Suprapubic skin (tissue), 4 donors: ENCODE data around the gene ADCYAP1. TPM values are rescaled to one million over a fixed set of nuclear protein-coding genes. Genes with fewer than 3 reads are reported as not detected.

Source experiments
- DNase-seq, 2 donors: peaks; one replicate each; pipeline ENCODE4 v3.0.0-alpha.2; 2019; ENCODE audit warnings: low spot score in 2 of 2
- H3K27ac ChIP-seq: fragments of 200-600 bp; sonication (generic); one replicate; pipeline ENCODE4 v1.5.1; 2019
- H3K27me3 ChIP-seq: fragments of 200-600 bp; sonication (generic); one replicate; pipeline ENCODE4 v1.5.1; 2019
- H3K36me3 ChIP-seq: fragments of 200-600 bp; sonication (generic); one replicate; pipeline ENCODE4 v1.5.1; 2019
- H3K4me1 ChIP-seq: fragments of 200-600 bp; sonication (generic); one replicate; pipeline ENCODE4 v1.5.1; 2019
- H3K4me3 ChIP-seq: fragments of 200-600 bp; sonication (generic); one replicate; pipeline ENCODE4 v1.5.1; 2019; ENCODE audit warnings: mild to moderate bottlenecking
- H3K9me3 ChIP-seq: fragments of 200-600 bp; sonication (generic); one replicate; pipeline ENCODE4 v1.5.1; 2019
- EP300 ChIP-seq: sonication (generic); formaldehyde crosslinking; IDR thresholded peaks from one replicate; pipeline ENCODE4 v1.6.1; 2017; ENCODE audit warnings: antibody characterized with exemption
- POLR2A ChIP-seq, 2 donors: fragments of 450-650 bp; IDR thresholded peaks; one replicate each; pipeline ENCODE4 v1.6.1; 2017; ENCODE audit warnings: antibody characterized with exemption in 2 of 2, mild to moderate bottlenecking in 2 of 2, moderate library complexity in 2 of 2
- POLR2AphosphoS5 ChIP-seq, 3 donors: sonication (generic); formaldehyde crosslinking; IDR thresholded peaks; one replicate each; pipeline ENCODE4 v1.6.1; 2017; ENCODE audit warnings: antibody characterized with exemption in 3 of 3
- WGBS: methylation state at CpG from one replicate; pipeline ENCODE4 v1.1.5; 2018; 5-methylcytosine and 5-hydroxymethylcytosine counted together
- total RNA-seq, 4 donors: library from RNA; depleted of rRNA; stranded (reverse); fragments of >200 nt; gene quantifications; one replicate each; pipeline ENCODE4 v1.1.0, GENCODE V29; 2016
- TF ChIP-seq, protein P1 (sequence below), 2 donors: fragments of 200-600 bp in 1 of 2; fragments of 450-650 bp in 1 of 2; sonication (generic) in 1 of 2; IDR thresholded peaks; one replicate each; pipeline ENCODE4 v1.5.1; 2016 to 2019; ENCODE audit warnings: antibody characterized with exemption in 2 of 2, mild to moderate bottlenecking in 1 of 2, moderate library complexity in 1 of 2

The ADCYAP1 gene
- total RNA-seq, 4 donors from 2014 or later, result not detected

DNA sequence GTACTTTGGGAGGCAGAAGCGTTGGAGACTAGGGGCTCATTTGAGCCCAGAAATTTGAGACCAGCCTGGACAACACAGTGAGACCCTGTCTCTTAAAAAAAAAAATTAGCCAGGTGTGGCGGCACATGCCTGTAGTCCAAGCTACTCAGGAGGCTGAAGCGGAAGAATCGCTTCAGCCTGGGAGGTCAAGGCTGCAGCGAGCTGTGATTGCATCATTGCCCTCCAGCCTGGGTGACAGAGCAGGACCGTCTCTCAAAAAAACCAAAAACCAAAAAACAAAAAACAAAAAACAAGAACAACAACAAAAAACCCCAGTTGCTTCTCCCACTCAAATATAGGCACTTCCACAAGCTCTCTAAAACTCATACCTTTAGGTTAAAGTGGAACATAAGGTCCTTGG lies 27.4 kb upstream of the ADCYAP1 start:
- no peaks in the 10 kb centered on the region for H3K36me3 ChIP-seq
- WGBS, result 87% methylated on average over 6 of the region's 6 CpGs
- no peaks in the 10 kb centered on the region for H3K9me3 ChIP-seq
- peaks cover 3% of the 10 kb centered on the region for H3K27me3 ChIP-seq
- TF ChIP-seq, protein P1, sequence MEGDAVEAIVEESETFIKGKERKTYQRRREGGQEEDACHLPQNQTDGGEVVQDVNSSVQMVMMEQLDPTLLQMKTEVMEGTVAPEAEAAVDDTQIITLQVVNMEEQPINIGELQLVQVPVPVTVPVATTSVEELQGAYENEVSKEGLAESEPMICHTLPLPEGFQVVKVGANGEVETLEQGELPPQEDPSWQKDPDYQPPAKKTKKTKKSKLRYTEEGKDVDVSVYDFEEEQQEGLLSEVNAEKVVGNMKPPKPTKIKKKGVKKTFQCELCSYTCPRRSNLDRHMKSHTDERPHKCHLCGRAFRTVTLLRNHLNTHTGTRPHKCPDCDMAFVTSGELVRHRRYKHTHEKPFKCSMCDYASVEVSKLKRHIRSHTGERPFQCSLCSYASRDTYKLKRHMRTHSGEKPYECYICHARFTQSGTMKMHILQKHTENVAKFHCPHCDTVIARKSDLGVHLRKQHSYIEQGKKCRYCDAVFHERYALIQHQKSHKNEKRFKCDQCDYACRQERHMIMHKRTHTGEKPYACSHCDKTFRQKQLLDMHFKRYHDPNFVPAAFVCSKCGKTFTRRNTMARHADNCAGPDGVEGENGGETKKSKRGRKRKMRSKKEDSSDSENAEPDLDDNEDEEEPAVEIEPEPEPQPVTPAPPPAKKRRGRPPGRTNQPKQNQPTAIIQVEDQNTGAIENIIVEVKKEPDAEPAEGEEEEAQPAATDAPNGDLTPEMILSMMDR (IDR thresholded peaks at IDR 0.05), result no peak
- no peak for TF ChIP-seq EP300
- TF ChIP-seq POLR2AphosphoS5 (IDR thresholded peaks at IDR 0.05), result no peak
- TF ChIP-seq POLR2A (IDR thresholded peaks at IDR 0.05), result no peak
- no peak for DNase-seq
- H3K27ac ChIP-seq, result no peak overlapping the region
- no peaks in the 10 kb centered on the region for H3K4me1 ChIP-seq
- H3K4me3 ChIP-seq, result no peak overlapping the region

DNA sequence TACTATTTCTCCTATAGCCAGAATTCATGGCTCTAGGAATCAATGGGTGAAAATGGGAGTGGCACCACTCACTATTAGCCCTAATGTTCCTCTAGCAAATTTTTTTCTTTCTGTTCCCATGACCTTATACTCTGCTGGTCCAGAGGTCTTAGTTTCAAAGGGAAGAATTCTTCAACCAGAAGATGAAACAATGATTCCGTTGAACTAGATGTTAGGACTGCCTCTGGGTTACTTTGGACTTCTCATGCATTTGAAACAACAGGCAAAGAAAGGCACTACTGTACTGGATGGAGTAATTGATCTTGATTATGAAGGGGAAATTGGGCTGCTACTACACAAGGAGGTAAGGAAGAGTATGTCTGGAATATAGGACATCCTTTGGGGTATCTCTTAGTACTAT lies 18.6 kb upstream of the ADCYAP1 start:
- Histone ChIP-seq H3K4me1 (no peaks in the 10 kb centered on the region), H3K27me3 (no peaks in the 10 kb centered on the region), H3K9me3 (no peaks in the 10 kb centered on the region), H3K27ac (no peak overlapping the region), H3K36me3 (no peaks in the 10 kb centered on the region), H3K4me3 (no peak overlapping the region)
- DNase-seq, result no peak
- WGBS, result 80% methylated on average over 1 of the region's 1 CpG
- TF ChIP-seq POLR2A (IDR thresholded peaks at IDR 0.05), result no peak
- TF ChIP-seq, protein P1 (IDR thresholded peaks at IDR 0.05), result no peak
- no peak for TF ChIP-seq POLR2AphosphoS5 (IDR thresholded peaks at IDR 0.05)
- no peak for TF ChIP-seq EP300

DNA sequence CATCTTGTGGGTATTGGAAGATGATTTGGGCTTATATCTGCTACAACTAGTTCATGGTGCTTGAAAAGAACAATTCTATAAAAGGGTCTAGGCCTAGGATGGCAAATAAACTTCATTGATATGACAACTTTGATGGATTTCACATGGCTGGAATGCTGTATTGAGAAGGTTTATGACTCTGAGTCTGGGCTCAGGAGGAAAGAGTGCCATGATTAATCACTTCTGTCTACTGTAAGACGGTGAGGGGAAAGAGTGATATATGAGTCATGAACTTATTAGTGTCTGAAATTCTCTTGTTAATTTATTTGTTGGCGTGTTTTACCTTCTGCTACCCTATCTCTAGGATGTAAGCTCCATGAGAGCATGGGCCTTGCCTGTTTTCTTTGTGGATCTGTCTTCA lies 17.0 kb upstream of the ADCYAP1 start:
- no peaks in the 10 kb centered on the region for H3K4me1 ChIP-seq

DNA sequence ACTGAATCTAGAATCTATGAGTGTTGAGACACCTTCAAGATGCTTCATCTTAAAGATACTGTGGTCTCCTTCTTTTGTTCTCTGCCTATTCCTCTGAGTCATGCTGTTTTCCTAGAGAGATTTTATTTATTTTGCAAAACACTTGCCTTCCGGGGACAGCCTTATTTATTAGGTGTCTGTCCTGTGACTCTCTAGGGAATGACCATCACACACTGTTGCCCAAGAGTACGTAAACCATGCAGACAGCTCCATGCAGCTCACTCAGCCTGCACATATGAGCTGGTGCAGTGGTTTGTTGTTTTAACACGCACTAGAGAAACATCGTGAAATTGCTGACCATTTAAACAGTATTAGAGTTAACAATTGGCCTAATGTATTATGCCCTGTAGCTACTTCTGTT lies 12.4 kb upstream of the ADCYAP1 start:
- no peak for DNase-seq
- H3K4me1 ChIP-seq, result no peaks in the 10 kb centered on the region
- H3K36me3 ChIP-seq, result no peaks in the 10 kb centered on the region
- no peaks in the 10 kb centered on the region for H3K9me3 ChIP-seq
- no peak for TF ChIP-seq EP300
- TF ChIP-seq POLR2AphosphoS5 (IDR thresholded peaks at IDR 0.05), result no peak
- TF ChIP-seq, protein P1 (IDR thresholded peaks at IDR 0.05), result no peak
- no peak for TF ChIP-seq POLR2A (IDR thresholded peaks at IDR 0.05)
- H3K27ac ChIP-seq, result no peak overlapping the region
- no peak overlapping the region for H3K4me3 ChIP-seq
- 57% methylated on average over 4 of the region's 4 CpGs for WGBS
- H3K27me3 ChIP-seq, result no peaks in the 10 kb centered on the region

More for the DNA sequence above, 17.0 kb upstream of the ADCYAP1 start:
- TF ChIP-seq POLR2A (IDR thresholded peaks at IDR 0.05) (no peak), EP300 (no peak), POLR2AphosphoS5 (IDR thresholded peaks at IDR 0.05) (no peak)
- TF ChIP-seq, protein P1 (IDR thresholded peaks at IDR 0.05), result no peak
- Histone ChIP-seq H3K4me3 (no peak overlapping the region), H3K9me3 (no peaks in the 10 kb centered on the region), H3K36me3 (no peaks in the 10 kb centered on the region), H3K27ac (no peak overlapping the region), H3K27me3 (no peaks in the 10 kb centered on the region)
- WGBS, result 28% methylated on average over 2 of the region's 2 CpGs
- DNase-seq, result no peak

DNA sequence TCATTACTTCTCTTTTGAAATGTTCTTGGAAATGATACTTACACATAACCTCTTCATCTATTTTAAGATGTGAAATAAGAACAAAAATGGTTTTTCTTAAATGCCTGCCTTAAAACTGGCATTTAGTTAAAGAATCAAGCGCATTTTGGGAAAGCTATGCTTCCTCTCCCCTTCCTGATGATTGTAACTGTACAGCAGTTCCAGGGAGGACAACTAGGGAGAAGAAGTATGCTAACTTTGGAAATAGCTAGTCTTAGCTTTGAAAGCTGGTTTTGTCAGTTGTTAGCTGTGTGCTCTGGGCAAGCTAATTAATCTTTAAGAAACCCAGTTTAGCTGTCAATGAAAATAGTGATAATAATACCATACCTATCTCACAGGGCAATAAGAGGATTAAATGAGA lies 8.4 kb upstream of the ADCYAP1 start:
- no peak overlapping the region for H3K27ac ChIP-seq
- peaks cover 11% of the 10 kb centered on the region for H3K27me3 ChIP-seq
- H3K4me1 ChIP-seq, result no peaks in the 10 kb centered on the region
- 71% methylated on average over 1 of the region's 1 CpG for WGBS
- no peak for TF ChIP-seq POLR2A (IDR thresholded peaks at IDR 0.05)
- TF ChIP-seq, protein P1 (IDR thresholded peaks at IDR 0.05), result no peak
- no peak for DNase-seq
- no peaks in the 10 kb centered on the region for H3K36me3 ChIP-seq
- H3K4me3 ChIP-seq, result no peak overlapping the region
- no peaks in the 10 kb centered on the region for H3K9me3 ChIP-seq
